Naive thymus-derived CD8-positive, alpha-beta T cell (primary cell): ENCODE results near the gene MNAT1. TPM values are rescaled to one million over a fixed set of nuclear protein-coding genes. Genes with fewer than 3 reads are reported as not detected.

ENCODE experiments used
- ATAC-seq, 2 donors: fragments of 150-1000 bp; cut with Tn5 transposase in 1 of 2; sonication (Bioruptor Pico), chemical (Tn5 transposase) in 1 of 2; 1 replicate in 1 of 2; 2 replicates in 1 of 2; pipeline ENCODE4 v1.10.0; 2021; ENCODE audit warnings: mild to moderate bottlenecking in 2 of 2, moderate library complexity in 2 of 2
- POLR2A ChIA-PET: fragments of 350-600 bp; sonication (Branson Sonifier 250); formaldehyde crosslinking; loops from one replicate; lab custom pipeline; 2021; ENCODE audit warnings: antibody characterized with exemption; lab: Charles Lee
- DNase-seq, 10 donors: peaks; one replicate each; pipeline versions ENCODE4 v3.0.0 to v3.0.0-alpha.2; 2020 to 2022
- H3K27ac Mint-ChIP-seq, 10 donors: one replicate each; pipeline ENCODE4 v1.8.0; 2020 to 2022; ENCODE audit warnings: mild to moderate bottlenecking in 10 of 10, mixed read lengths in 10 of 10, moderate library complexity in 4 of 10, inconsistent platforms in 1 of 10
- H3K27me3 Mint-ChIP-seq, 5 donors: one replicate each; pipeline ENCODE4 v1.8.0; 2021 to 2022; ENCODE audit warnings: mixed read lengths in 5 of 5
- H3K36me3 Mint-ChIP-seq, 3 donors: one replicate each; pipeline ENCODE4 v1.8.0; 2020 to 2022; ENCODE audit warnings: mixed read lengths in 3 of 3, mild to moderate bottlenecking in 2 of 3, inconsistent platforms in 1 of 3
- H3K4me1 Mint-ChIP-seq, 4 donors: one replicate each; pipeline ENCODE4 v1.8.0; 2021 to 2022; ENCODE audit warnings: mixed read lengths in 4 of 4
- H3K4me3 Mint-ChIP-seq, 10 donors: one replicate each; pipeline ENCODE4 v1.8.0; 2020 to 2022; ENCODE audit warnings: mild to moderate bottlenecking in 10 of 10, mixed read lengths in 10 of 10, moderate library complexity in 6 of 10, inconsistent platforms in 1 of 10
- H3K9me3 Mint-ChIP-seq, 9 donors: one replicate each; pipeline ENCODE4 v1.8.0; 2020 to 2022; ENCODE audit warnings: mixed read lengths in 9 of 9, mild to moderate bottlenecking in 3 of 9, inconsistent platforms in 1 of 9, moderate library complexity in 1 of 9
- polyA plus RNA-seq, 3 donors: library from polyadenylated mRNA; unstranded; fragments of 300-500 nt; fragmentation: Illumina TruSeq; gene quantifications; one replicate each; pipeline ENCODE4 v1.2.3, GENCODE V29; 2021
- total RNA-seq, 8 experiments: library from RNA in 2 of 8; stranded (reverse) in 2 of 8; gene quantifications; one replicate each; pipeline ENCODE4 v1.2.3 and lab custom pipeline; 2021 to 2026

The MNAT1 gene
- total and polyA plus RNA-seq, 5 experiments from 2014 or later: 16.4 to 21.7 (median 19.1) TPM

DNA sequence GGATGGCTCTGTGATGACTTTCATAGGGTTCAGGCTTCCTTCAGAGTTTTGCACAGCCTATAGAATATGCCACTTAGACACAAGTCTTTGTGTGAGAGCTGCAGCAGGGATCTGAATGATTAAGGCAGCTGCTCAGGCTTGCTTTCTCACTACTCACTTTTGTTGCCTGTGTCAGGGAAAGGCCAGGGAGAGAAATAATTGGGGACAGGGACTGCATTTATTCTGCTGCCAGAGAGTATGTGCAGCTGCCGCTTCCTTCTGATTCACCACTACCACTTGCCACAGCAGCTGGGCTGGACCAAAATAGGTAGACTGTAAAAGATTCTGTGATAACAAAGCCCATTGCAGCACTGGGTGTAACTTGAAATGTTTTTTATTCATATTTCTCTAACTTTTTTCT is 196.7 kb downstream of the MNAT1 start:
- ATAC-seq (no peak), DNase-seq (no peak)
- POLR2A ChIA-PET: no interaction called here
- Mint-ChIP-seq H3K9me3 (peaks cover 0 to 5% (median 0%) of the 10 kb centered on the region in 9 donors), H3K4me1 (peaks cover 0 to 4% (median under 1%) of the 10 kb centered on the region in 4 donors), H3K4me3 (no peak overlapping the region), H3K27ac (no peak overlapping the region), H3K27me3 (no peaks in the 10 kb centered on the region), H3K36me3 (peaks cover 6 to 24% (median 10%) of the 10 kb centered on the region in 3 donors)

DNA sequence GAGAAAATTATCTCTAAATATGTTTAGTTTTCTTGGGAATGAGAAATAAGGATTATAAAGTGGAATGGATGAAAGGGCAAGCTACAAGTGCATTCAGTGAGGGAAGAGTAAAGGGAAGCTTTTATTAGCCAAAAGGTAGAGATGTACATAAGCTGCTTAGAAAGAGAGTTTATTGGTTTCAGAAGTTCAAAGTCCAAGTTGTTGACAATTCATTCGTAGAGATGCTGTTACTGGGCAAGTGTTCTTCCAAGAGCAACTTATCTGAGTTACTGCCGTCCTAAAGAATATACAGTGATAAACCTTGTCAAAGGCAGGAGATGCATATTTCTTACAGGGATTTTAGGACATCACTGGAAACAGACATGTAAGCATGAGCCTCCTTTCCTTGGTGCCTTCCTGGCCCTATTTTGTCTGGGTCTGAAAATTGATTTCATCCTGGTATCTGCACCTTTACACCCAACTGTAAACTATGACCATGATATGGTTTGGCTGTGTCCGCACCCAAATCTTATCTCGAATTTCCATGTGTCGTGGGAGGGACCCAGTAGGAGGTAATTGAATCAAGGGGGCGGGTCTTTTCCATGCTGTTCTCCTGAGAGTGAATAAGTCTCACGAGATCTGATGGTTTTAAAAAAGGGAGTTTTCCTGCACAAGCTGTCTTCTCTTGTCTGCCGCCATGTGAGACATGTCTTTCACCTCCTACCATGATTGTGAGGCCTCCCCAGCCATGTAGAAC is 199.5 kb downstream of the MNAT1 start:
- Mint-ChIP-seq H3K27ac (no peak overlapping the region), H3K9me3 (peaks cover 0 to 6% (median 2%) of the 10 kb centered on the region in 9 donors), H3K4me3 (no peak overlapping the region), H3K27me3 (no peaks in the 10 kb centered on the region), H3K36me3 (peaks cover 6 to 27% (median 10%) of the 10 kb centered on the region in 3 donors), H3K4me1 (peaks cover 0 to 3% (median 2%) of the 10 kb centered on the region in 4 donors)
- no peak for DNase-seq
- ATAC-seq: no peak
- POLR2A ChIA-PET: no interaction called here

DNA sequence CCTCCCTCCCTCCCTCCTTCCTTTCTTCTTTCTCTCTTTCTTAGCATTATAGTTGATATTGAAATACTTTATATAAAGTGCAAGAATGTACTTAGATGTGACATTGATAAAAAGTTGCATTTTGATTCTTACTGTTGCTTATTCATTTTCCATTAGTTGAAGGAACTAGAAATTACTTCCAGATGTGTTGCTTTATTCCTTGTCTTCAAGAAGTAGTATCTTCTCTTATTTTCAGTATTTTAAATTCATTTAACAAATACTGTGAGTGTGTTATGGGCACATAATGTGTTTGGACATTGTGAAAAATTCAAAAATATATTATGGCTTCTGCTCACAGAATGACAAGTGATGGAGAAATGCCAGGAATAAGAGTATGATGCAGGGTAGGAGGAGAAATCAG is 200.8 kb downstream of the MNAT1 start:
- Mint-ChIP-seq H3K27ac (peak overlapping the region in 1 of 10 donors; percentile 45), H3K36me3 (peaks cover 6 to 31% (median 10%) of the 10 kb centered on the region in 3 donors), H3K4me1 (peaks cover 0 to 9% (median 5%) of the 10 kb centered on the region in 4 donors), H3K4me3 (no peak overlapping the region), H3K27me3 (no peaks in the 10 kb centered on the region), H3K9me3 (peaks cover 0 to 12% (median 2%) of the 10 kb centered on the region in 9 donors)
- POLR2A ChIA-PET: no interaction called here
- DNase-seq (no peak), ATAC-seq (no peak)

DNA sequence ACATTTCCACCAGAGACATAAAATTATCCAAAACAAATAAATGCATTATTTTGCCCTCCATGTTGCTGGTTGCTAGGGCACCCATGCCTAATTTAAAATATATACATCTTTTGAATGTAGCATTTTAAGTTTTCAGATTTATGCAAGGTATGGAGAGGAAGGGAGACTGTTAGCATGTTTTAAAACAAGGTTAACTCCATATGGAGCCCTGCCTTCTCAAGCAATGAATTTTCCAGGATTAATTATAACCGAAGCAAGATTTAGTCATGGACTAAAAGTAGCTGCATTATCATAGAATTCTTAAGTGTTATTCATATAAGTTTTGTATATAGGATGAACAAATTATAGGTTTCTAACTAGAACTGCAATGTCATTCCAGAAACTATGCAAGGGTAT is 209.1 kb downstream of the MNAT1 start:
- peak overlapping the region in 1 of 10 donors; percentile 32 for H3K27ac Mint-ChIP-seq

DNA sequence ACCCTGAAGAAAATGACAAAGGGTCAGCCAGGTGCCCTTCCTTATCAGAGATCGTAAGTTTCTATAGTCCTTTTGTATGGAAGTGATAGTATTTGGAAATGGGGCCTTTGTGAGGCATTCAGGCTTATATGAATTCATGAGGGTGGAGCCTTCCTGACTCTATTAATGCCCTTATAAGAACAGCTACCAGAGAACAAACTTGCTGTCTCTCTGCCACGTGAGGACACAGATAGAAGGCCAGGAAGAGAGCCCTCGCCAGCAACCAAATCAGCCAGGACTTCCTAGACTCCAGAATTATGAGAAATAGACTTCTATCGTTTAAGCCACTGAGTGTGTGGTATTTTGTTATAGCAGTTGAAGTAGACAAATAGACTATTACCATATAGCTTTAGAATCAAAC is 209.6 kb downstream of the MNAT1 start:
- Mint-ChIP-seq H3K27ac (peak overlapping the region in 1 of 10 donors; percentile 32), H3K4me3 (no peak overlapping the region), H3K27me3 (no peaks in the 10 kb centered on the region), H3K9me3 (peaks cover 0 to 5% (median 0%) of the 10 kb centered on the region in 9 donors), H3K4me1 (peaks cover 0 to 4% (median 2%) of the 10 kb centered on the region in 4 donors), H3K36me3 (peaks cover 8 to 22% (median 19%) of the 10 kb centered on the region in 3 donors)
- ATAC-seq: no peak
- POLR2A ChIA-PET: no interaction called here
- DNase-seq: no peak

More for the DNA sequence above, 209.1 kb downstream of the MNAT1 start:
- Mint-ChIP-seq H3K4me3 (no peak overlapping the region), H3K4me1 (peaks cover 0 to 9% (median 3%) of the 10 kb centered on the region in 4 donors), H3K36me3 (peaks cover 8 to 26% (median 19%) of the 10 kb centered on the region in 3 donors), H3K9me3 (peaks cover 0 to 11% (median 0%) of the 10 kb centered on the region in 9 donors), H3K27me3 (no peaks in the 10 kb centered on the region)
- POLR2A ChIA-PET: no interaction called here
- ATAC-seq (no peak), DNase-seq (no peak)

DNA sequence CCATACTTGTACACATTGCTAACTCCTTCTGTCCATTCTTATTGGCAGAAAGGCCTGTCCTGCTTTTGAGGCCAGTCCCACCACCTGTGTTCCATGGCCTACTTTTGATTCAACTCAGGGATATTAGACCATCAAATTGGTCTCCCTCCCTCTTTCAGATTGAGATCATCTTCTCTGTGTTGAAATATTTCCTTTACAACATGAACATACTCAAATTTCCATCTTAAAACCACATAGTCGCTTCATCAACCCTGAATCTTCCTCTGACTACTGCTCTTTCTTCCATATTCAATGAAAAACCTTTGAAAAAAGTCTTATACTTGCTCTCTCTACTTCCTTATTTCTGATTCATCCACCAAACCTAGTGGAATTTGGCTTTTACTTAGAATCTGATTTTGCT is 211.4 kb downstream of the MNAT1 start:
- H3K27ac Mint-ChIP-seq: no peak overlapping the region
- no peak overlapping the region for H3K4me3 Mint-ChIP-seq
- H3K4me1 Mint-ChIP-seq: no peaks in the 10 kb centered on the region
- no peaks in the 10 kb centered on the region for H3K27me3 Mint-ChIP-seq
- peaks cover 14 to 23% (median 19%) of the 10 kb centered on the region in 3 donors for H3K36me3 Mint-ChIP-seq
- peaks cover 0 to 2% (median 0%) of the 10 kb centered on the region in 9 donors for H3K9me3 Mint-ChIP-seq
- DNase-seq: no peak
- POLR2A ChIA-PET: no interaction called here
- ATAC-seq: no peak

DNA sequence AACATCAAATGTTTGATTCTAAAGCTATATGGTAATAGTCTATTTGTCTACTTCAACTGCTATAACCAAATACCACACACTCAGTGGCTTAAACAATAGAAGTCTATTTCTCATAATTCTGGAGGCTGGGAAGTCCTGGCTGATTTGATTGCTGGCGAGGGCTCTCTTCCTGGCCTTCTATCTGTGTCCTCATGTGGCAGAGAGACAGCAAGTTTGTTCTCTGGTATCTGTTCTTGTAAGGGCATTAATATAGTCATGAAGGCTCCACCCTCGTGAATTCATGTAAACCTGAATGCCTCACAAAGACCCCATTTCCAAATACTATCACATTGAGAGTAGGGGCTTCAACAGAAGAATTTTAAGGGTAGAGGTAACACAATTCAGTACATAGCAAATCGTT is 212.2 kb downstream of the MNAT1 start:
- peaks cover 14 to 18% (median 14%) of the 10 kb centered on the region in 3 donors for H3K36me3 Mint-ChIP-seq
- POLR2A ChIA-PET: no interaction called here

DNA sequence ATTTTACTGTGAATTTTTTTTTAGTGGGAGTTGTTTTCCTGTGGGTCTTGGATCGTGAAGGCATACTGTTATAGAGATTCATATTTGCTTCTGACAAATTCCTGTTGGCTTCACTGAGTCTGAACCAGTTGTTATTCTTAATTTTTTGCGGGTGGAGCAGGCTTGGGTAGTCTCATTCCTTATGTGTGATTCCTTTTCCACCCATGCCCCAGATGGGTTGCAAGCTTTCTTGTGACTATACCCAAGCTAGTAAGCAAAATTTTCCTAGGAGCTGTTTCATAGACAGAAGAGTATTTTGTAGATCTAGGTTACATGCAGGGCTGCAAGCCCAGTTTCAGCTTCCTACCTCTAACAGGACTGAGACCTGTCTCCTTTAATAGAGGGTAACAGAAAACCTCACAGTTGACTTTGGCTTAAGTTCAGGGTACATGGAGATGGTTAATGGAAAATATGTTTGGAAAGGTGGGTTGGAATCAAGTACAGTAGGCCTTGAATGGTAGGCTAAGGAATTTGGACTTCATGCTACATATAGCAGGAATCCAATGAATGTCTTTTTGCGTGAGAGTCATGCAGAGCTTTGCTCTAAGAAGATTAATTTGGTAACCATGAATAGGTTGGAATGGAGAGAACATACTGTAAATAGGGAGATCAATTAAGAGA is 217.3 kb downstream of the MNAT1 start:
- POLR2A ChIA-PET: no interaction called here
- H3K27ac Mint-ChIP-seq: no peak overlapping the region

More for the DNA sequence above, 212.2 kb downstream of the MNAT1 start:
- no peak overlapping the region for H3K4me3 Mint-ChIP-seq
- DNase-seq: no peak
- ATAC-seq: no peak
- H3K27me3 Mint-ChIP-seq: no peaks in the 10 kb centered on the region
- peaks cover 0 to 2% (median 0%) of the 10 kb centered on the region in 9 donors for H3K9me3 Mint-ChIP-seq
- H3K27ac Mint-ChIP-seq: no peak overlapping the region
- H3K4me1 Mint-ChIP-seq: no peaks in the 10 kb centered on the region

DNA sequence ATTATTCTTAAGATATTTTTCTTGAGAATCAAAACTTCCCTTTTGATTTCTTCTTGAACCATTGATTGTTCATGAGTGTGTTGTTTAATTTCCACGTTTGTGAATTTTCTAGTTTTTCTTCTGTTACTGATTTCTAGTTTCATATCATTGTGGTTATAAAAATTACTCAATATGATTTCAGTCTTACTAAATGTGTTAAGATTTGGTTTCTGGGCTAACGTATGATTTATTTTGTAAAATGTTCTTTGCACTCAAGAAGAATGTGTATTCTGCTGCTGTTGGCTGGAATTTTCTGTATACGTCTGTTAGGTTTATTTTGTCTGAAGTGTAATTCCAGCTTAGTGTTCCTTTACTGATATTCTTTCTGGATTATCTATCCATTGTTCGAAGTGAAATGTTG is 221.6 kb downstream of the MNAT1 start:
- H3K36me3 Mint-ChIP-seq: peaks cover 37 to 53% (median 48%) of the 10 kb centered on the region in 3 donors
- H3K27me3 Mint-ChIP-seq: no peaks in the 10 kb centered on the region
- POLR2A ChIA-PET: no interaction called here
- H3K4me3 Mint-ChIP-seq: no peak overlapping the region
- DNase-seq: no peak
- no peaks in the 10 kb centered on the region for H3K4me1 Mint-ChIP-seq
- H3K27ac Mint-ChIP-seq: no peak overlapping the region
- ATAC-seq: no peak
- H3K9me3 Mint-ChIP-seq: peaks cover 11 to 61% (median 36%) of the 10 kb centered on the region in 9 donors

More for the DNA sequence above, 217.3 kb downstream of the MNAT1 start:
- Mint-ChIP-seq H3K4me3 (no peak overlapping the region), H3K27me3 (no peaks in the 10 kb centered on the region), H3K9me3 (peaks cover 8 to 25% (median 12%) of the 10 kb centered on the region in 9 donors), H3K4me1 (no peaks in the 10 kb centered on the region), H3K36me3 (peaks cover 17 to 30% (median 27%) of the 10 kb centered on the region in 3 donors)
- ATAC-seq (no peak), DNase-seq (no peak)

DNA sequence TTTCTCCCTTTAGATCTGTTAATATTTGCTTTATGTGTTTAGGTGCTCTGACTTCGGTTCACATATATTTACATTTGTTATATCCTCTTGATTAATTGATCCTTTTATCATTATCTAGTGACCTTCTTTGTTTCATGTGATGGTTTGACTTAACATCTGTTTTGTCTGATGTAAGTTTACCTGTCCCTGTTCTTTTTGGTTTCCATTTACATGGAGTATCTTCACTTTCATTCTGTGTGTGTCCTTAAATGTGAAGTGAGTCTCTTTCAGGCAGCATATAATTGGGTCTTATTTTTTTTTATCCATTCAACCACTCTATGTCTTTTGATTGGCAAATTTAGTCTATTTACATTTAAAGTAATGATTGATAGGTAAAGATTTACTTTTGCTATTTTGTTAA is 222.1 kb downstream of the MNAT1 start:
- DNase-seq (no peak), ATAC-seq (no peak)
- H3K27ac Mint-ChIP-seq: no peak overlapping the region
- H3K4me1 Mint-ChIP-seq: no peaks in the 10 kb centered on the region
- no peak overlapping the region for H3K4me3 Mint-ChIP-seq
- peaks cover 37 to 54% (median 48%) of the 10 kb centered on the region in 3 donors for H3K36me3 Mint-ChIP-seq
- H3K9me3 Mint-ChIP-seq: peaks cover 11 to 61% (median 36%) of the 10 kb centered on the region in 9 donors
- POLR2A ChIA-PET: no interaction called here
- H3K27me3 Mint-ChIP-seq: no peaks in the 10 kb centered on the region

DNA sequence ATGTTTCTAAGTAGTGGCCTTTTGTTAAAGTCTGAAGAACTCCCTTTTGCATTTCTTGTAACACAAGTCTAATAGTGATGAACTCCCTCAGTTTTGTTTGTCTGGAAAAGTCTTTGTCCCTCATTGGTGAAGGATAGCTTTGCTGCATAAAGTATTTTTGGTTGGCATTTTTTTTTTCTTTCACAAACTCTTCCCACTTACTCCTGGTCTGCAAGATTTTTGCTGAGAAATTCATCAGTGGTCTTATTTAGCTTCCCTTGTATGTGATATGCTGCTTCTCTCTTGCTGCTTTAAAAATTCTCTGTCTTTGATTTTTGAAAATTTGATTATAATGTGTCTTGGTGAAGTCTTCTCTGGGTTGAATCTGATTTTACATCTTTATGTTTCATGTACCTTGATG is 223.6 kb downstream of the MNAT1 start:
- H3K9me3 Mint-ChIP-seq: peaks cover 11 to 61% (median 36%) of the 10 kb centered on the region in 9 donors
- DNase-seq (no peak), ATAC-seq (no peak)
- no peaks in the 10 kb centered on the region for H3K27me3 Mint-ChIP-seq
- H3K4me1 Mint-ChIP-seq: no peaks in the 10 kb centered on the region
- H3K4me3 Mint-ChIP-seq: no peak overlapping the region
- POLR2A ChIA-PET: no interaction called here
- peaks cover 37 to 54% (median 48%) of the 10 kb centered on the region in 3 donors for H3K36me3 Mint-ChIP-seq
- H3K27ac Mint-ChIP-seq: no peak overlapping the region

DNA sequence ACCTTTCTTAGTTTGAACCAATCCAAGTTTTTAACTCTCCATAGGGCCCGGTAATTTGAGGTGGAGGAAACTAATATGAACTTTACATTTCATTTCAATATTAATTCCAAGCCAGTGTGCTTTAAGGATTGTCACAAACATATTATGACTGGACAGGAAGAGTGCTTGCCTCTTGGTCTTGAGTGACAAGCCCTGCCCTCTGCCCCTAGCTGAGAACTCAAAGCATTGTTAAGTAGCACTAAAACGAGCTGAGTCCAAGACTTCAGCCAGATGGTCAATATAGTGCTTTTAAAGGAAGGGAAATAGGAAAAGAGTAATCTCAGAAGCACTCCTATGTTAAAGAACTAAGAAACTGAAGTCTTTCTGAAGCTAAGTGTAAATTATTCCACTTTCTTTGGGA is 229.2 kb downstream of the MNAT1 start:
- Mint-ChIP-seq H3K27me3 (no peaks in the 10 kb centered on the region), H3K36me3 (peaks cover 12 to 22% (median 20%) of the 10 kb centered on the region in 3 donors), H3K27ac (no peak overlapping the region), H3K4me3 (no peak overlapping the region), H3K4me1 (no peaks in the 10 kb centered on the region), H3K9me3 (peaks cover 0 to 22% (median 13%) of the 10 kb centered on the region in 9 donors)
- no peak for DNase-seq
- ATAC-seq: no peak
- POLR2A ChIA-PET: no interaction called here

DNA sequence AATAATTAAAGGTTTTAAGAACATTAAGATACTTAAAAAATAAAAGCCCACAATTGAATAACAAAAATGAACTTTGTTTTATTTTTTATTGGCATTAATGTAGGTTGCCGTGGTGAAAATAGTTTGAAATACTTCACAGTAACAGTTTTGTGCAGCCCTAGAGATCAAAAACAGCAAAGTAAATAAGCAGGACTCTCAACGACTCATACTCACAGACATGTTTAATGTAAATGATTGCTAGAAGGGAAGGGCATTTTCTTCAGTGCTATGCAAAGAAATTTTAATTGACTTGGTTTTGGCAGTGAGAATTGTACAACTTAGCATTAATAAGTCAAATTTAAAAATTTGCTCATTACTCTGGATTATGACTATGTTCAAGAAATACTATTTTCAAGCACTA is 230.3 kb downstream of the MNAT1 start:
- Mint-ChIP-seq H3K9me3 (peaks cover 0 to 12% (median 5%) of the 10 kb centered on the region in 9 donors), H3K27me3 (no peaks in the 10 kb centered on the region), H3K4me1 (no peaks in the 10 kb centered on the region), H3K27ac (no peak overlapping the region), H3K36me3 (peaks cover 5 to 12% (median 11%) of the 10 kb centered on the region in 3 donors), H3K4me3 (no peak overlapping the region)
- DNase-seq (no peak), ATAC-seq (no peak)
- POLR2A ChIA-PET: no interaction called here
